D721Med (cell line): ENCODE results near the gene TRIOBP.

Source experiments
- DNase-seq: peaks from one replicate; pipeline ENCODE4 v3.0.0; 2011; ENCODE audit warnings: low spot score; ENCODE audit not compliant: insufficient read length
- FAIRE-seq: peaks from 2 replicates; lab custom pipeline; 2011; peaks lifted over from hg19 to GRCh38; lab: Jason Lieb, UNC
- CTCF ChIP-seq: IDR thresholded peaks from 2 replicates; pipeline ENCODE4 v1.5.1; 2012; ENCODE audit warnings: mild to moderate bottlenecking, control low read depth; ENCODE audit not compliant: insufficient read depth; ENCODE audit errors: missing control alignments

TRIOBP gene

GRCh38 chr22:37812869-37813678 lies 116.2 kb downstream of the TRIOBP start:
- no peak for TF ChIP-seq CTCF
- FAIRE-seq, result no peak

DNA sequence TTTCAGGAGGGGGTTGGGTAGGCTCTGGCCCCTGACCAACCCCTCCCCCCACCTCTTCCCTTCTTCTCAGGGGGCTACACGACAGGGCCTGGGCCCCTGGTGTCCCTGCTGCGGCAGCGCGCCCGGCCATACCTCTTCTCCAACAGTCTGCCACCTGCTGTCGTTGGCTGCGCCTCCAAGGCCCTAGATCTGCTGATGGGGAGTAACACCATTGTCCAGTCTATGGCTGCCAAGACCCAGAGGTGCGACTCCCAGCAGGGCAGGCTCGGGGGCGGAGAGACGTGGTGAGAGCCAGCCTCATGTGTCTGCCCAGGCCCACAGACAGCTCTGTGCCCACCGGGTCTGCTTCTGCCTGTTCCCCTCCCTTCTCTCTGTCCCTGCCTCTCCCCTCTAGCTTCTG lies 118.7 kb downstream of the TRIOBP start:
- DNase-seq (no peak), FAIRE-seq (no peak)
- TF ChIP-seq CTCF, result no peak

More at GRCh38 chr22:37812869-37813678, 116.2 kb downstream of the TRIOBP start:
- no peak for DNase-seq

DNA sequence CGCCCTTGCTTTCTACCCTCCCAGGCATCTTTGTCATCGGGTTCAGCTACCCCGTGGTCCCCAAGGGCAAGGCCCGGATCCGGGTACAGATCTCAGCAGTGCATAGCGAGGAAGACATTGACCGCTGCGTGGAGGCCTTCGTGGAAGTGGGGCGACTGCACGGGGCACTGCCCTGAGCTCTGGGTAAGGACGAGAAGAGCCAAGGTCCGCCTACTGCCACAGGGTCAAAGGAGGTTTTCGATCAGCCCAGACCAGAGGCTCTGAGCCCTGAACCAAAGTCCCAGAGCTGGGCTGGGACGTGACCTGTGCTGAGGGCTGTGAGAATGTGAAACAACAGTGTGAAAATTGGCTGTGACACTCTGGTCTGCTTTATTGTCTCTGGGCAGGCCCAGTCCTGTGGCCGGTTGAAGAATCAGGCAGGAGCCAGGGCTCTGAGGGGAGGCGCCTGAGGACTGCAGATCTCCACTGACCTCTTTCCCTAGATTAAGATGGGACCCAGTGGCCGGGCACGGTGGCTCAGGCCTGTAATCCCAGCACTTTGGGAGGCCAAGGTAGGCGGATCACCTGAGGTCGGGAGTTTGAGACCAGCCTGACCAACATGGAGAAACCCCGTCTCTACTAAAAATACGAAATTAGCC lies 119.8 kb downstream of the TRIOBP start:
- no peak for FAIRE-seq
- no peak for TF ChIP-seq CTCF
- DNase-seq, result peak; percentile 2

GRCh38 chr22:37817705-37818408 lies 121.0 kb downstream of the TRIOBP start:
- peak; percentile 82 for TF ChIP-seq CTCF
- FAIRE-seq (no peak), DNase-seq (peak; percentile 69)

DNA sequence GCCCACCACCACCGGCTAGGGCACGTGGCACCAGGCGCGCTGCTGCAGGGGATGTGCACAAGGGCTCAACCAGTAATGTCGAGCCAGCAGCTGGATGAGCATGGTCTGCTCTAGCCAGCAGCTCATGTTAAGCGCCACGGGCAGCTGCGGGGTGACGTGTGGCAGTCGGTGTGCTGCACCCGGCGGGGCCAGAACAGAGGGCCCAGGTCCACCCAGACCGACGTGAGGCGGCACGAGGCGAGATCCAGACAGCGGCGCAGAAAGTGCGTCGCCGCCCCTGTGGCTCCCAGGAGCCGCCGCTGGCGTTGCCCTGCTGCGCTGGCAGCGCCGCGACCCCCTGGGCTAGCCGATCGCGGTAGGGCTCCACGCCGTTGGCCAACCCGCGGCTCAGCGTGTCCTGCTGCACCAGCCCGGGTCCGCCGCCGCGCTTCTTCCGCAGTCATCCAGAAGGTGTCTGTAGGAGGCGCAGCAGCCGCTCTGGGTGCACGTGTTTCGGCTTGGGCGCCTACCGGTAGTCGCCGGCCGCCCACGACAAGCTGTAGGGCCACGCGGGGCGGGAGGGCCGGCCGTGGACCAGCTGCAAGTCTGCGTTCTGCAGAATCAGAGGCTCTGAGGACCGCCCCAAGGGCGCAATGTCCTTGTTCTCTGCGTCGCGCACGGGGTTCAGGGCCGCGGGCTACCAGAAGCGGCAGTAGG lies 121.7 kb downstream of the TRIOBP start:
- DNase-seq, result no peak
- no peak for FAIRE-seq
- TF ChIP-seq CTCF, result no peak

DNA sequence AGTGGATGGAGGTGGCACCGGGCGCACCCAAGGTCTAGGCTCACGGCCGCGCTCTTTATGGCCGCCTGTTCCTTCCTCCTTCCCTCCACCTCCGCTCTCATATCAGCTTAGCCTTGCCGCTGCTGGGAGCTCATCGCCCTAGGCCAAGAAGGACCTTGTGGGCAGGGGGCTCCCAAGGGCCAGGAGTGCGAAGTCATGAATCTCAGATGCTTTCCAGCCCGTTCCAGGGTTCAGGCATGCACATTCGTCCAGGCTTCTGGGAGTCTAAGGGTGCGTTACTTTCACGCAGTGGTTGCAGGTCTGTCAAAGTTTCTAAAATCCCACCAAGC lies 122.2 kb downstream of the TRIOBP start:
- TF ChIP-seq CTCF, result no peak
- DNase-seq (peak; percentile 1), FAIRE-seq (no peak)
